Body of pancreas (tissue), 4 donors: ENCODE data around the gene ABCB10. TPM values are rescaled to one million over a fixed set of nuclear protein-coding genes. Genes with fewer than 3 reads are reported as not detected.

Experiments
- ATAC-seq: fragments of 150-250 bp; one replicate; pipeline ENCODE4 v1.9.1; 2016
- DNase-seq, 4 donors: peaks; one replicate each; pipeline ENCODE4 v3.0.0-alpha.2; 2019
- H3K27ac ChIP-seq, 4 donors: fragments of 200-600 bp; sonication (generic); 1 replicate in 3 of 4; 2 replicates in 1 of 4; pipeline versions ENCODE4 v1.5.1 to v1.6.1; 2016 to 2019; ENCODE audit warnings: mild to moderate bottlenecking in 1 of 4, mixed read lengths in 1 of 4, moderate library complexity in 1 of 4
- H3K27me3 ChIP-seq, 2 donors: fragments of 200-600 bp; sonication (generic); one replicate each; pipeline ENCODE4 v1.6.0; 2016; ENCODE audit warnings: mild to moderate bottlenecking in 1 of 2
- H3K36me3 ChIP-seq, 2 donors: fragments of 200-600 bp; sonication (generic); replicated peaks in 1 of 2; 2 replicates each; pipeline ENCODE4 v1.5.1; 2016; ENCODE audit warnings: low read depth in 2 of 2; ENCODE audit not compliant: insufficient read depth in 1 of 2
- H3K4me1 ChIP-seq: fragments of 200-600 bp; sonication (generic); one replicate; pipeline ENCODE4 v1.6.0; 2016
- H3K4me3 ChIP-seq, 2 donors: fragments of 200-600 bp; sonication (generic); 1 replicate in 1 of 2; 2 replicates in 1 of 2; pipeline ENCODE4 v1.5.1; 2016 to 2019
- H3K9me3 ChIP-seq, 3 donors: fragments of 200-600 bp; sonication (generic); 1 replicate in 2 of 3; 2 replicates in 1 of 3; pipeline ENCODE4 v1.5.1; 2016
- CTCF ChIP-seq, 7 experiments: fragments of 450-650 bp in 4 of 7; fragments of 200-600 bp in 3 of 7; sonication (generic) in 3 of 7; IDR thresholded peaks; one replicate each; pipeline ENCODE4 v1.5.1; 2016 to 2019; ENCODE audit warnings: antibody characterized with exemption in 7 of 7
- POLR2A ChIP-seq, 3 donors: fragments of 450-650 bp; IDR thresholded peaks; one replicate each; pipeline ENCODE4 v1.6.1; 2016; ENCODE audit warnings: antibody characterized with exemption in 3 of 3, mild to moderate bottlenecking in 2 of 3
- WGBS, 2 donors: methylation state at CpG; one replicate each; pipeline ENCODE4 v1.1.5; 2017; 5-methylcytosine and 5-hydroxymethylcytosine counted together
- intact Hi-C: fragments of 100-400 bp; cut with DNase I; formaldehyde crosslinking; loops from one replicate; pipeline ENCODE4 v1.15.1; 2023
- small RNA-seq: library from RNA; depleted of rRNA; stranded (forward); fragments of <200 nt; gene quantifications from one replicate; pipeline ENCODE3, GENCODE V24; 2016
- total RNA-seq, 2 donors: library from RNA; depleted of rRNA; stranded (reverse); fragments of >200 nt; gene quantifications; one replicate each; pipeline ENCODE4 v1.1.0, GENCODE V29; 2016

ABCB10 gene
- total RNA-seq, 2 donors from 2014 or later = 7.8 to 15.2 TPM

DNA sequence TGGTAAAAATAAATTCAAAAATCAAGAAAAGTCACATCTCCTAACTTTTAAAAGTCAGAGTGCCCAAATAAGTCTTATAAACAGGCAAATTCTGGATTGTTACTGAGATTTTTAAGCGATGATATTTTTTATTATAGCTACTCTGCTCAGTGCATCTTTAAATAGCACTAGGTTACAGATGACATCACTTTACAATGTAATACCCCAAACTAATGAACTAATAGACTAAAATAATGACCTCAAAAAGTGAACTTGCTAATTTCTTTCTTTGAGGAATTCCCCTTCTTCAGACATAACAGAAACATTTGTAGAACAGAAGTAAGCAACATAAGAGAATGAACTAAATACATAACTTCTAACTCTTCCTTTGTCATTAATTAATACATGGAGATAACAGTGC lies 91.6 kb downstream of the ABCB10 start:
- DNase-seq (no peak), ATAC-seq (no peak)
- 95 to 96% methylated on average over 1 of the region's 1 CpG for WGBS, 2 donors
- Histone ChIP-seq H3K36me3 (peaks cover 0 to 28% of the 10 kb centered on the region in 2 donors), H3K9me3 (no peaks in the 10 kb centered on the region), H3K4me1 (no peaks in the 10 kb centered on the region), H3K27me3 (no peaks in the 10 kb centered on the region), H3K4me3 (no peak overlapping the region), H3K27ac (no peak overlapping the region)
- TF ChIP-seq CTCF (IDR thresholded peaks at IDR 0.05) (no peak), POLR2A (IDR thresholded peaks at IDR 0.05) (no peak)
- intact Hi-C loops = no loop called here

Small RNAs within 50 kb of the gene (small RNA-seq; reads per million reads assigned to genes)
- gene HMGN2P19 (not detected), gene RNA5SP78 (not detected), gene RNU4-21P (not detected)

Other genes with a start within 250 kb of the ABCB10 start
- 1 to 10 TPM; 1.6 to 2.0 TPM for gene CCSAP, start 215.7 kb downstream of the ABCB10 start, total RNA-seq
- gene ACTA1, start 124.6 kb downstream of the ABCB10 start, total RNA-seq = 1 to 10 TPM in 1 of 2 donors, not detected in 1; 7.6 TPM
- gene NUP133, start 50.4 kb downstream of the ABCB10 start, total RNA-seq = 10 to 100 TPM; 13.5 to 16.3 TPM
- gene TAF5L, start 67.4 kb upstream of the ABCB10 start, total RNA-seq = 1 to 10 TPM; 4.6 to 6.2 TPM
- 1 to 10 TPM; 4.2 to 8.2 TPM for gene URB2, start 67.5 kb upstream of the ABCB10 start, total RNA-seq